GM19324 (cell line): Measurements from ENCODE around the gene ARHGEF10L.
"Not testable (repeated sequence)": the region's sequence is repeated elsewhere in the genome, so short reads cannot be mapped to it uniquely, and the experiment has no call there.

Source experiments
- ATAC-seq: cut with Tn5 transposase; IDR thresholded peaks from one replicate; pipeline ENCODE4 v1.9.1; 2021; ENCODE audit warnings: mild to moderate bottlenecking, moderate library complexity; ENCODE audit not compliant: unreplicated experiment, low FRiP score

ARHGEF10L gene, protein sequence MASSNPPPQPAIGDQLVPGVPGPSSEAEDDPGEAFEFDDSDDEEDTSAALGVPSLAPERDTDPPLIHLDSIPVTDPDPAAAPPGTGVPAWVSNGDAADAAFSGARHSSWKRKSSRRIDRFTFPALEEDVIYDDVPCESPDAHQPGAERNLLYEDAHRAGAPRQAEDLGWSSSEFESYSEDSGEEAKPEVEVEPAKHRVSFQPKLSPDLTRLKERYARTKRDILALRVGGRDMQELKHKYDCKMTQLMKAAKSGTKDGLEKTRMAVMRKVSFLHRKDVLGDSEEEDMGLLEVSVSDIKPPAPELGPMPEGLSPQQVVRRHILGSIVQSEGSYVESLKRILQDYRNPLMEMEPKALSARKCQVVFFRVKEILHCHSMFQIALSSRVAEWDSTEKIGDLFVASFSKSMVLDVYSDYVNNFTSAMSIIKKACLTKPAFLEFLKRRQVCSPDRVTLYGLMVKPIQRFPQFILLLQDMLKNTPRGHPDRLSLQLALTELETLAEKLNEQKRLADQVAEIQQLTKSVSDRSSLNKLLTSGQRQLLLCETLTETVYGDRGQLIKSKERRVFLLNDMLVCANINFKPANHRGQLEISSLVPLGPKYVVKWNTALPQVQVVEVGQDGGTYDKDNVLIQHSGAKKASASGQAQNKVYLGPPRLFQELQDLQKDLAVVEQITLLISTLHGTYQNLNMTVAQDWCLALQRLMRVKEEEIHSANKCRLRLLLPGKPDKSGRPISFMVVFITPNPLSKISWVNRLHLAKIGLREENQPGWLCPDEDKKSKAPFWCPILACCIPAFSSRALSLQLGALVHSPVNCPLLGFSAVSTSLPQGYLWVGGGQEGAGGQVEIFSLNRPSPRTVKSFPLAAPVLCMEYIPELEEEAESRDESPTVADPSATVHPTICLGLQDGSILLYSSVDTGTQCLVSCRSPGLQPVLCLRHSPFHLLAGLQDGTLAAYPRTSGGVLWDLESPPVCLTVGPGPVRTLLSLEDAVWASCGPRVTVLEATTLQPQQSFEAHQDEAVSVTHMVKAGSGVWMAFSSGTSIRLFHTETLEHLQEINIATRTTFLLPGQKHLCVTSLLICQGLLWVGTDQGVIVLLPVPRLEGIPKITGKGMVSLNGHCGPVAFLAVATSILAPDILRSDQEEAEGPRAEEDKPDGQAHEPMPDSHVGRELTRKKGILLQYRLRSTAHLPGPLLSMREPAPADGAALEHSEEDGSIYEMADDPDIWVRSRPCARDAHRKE (N-terminal part only)

GRCh38 chr1:17539477-17540254, at the start of gene ARHGEF10L:
TSS of gene ARHGEF10L (plus strand) at chr1:17539698. CDS start at chr1:17580596, 40,898 bp downstream.
- ATAC-seq: no peak

DNA sequence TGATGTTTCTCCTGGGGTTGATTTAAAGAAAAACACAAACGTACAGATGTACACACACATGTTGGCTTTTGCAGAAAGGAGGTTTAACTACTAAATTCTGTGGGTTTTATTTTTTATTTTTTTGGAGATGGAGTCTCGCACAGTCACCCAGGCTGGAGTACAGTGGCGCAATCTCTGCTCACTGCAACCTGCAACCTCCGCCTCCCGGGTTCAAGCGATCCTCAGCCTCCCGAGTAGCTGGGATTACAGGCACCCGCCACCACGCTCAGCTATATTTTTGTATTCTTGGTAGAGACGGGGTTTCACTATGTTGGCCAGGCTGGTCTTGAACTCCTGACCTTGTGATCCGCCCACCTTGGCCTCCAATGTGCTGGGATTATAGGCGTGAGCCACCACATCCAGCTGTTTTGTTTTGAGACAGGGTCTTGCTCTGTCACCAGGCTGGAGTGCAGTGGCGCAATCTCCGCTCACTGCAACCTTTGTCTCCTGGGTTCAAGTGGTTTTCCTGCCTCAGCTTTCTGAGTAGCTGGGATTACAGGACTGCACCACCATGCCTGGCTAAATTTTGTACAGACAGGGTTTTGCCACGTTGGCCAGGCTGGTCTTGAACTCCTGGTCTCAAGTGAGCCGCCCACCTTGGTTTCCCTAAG, 49.6 kb upstream of the ARHGEF10L start:
- ATAC-seq: not testable (repeated sequence)

DNA sequence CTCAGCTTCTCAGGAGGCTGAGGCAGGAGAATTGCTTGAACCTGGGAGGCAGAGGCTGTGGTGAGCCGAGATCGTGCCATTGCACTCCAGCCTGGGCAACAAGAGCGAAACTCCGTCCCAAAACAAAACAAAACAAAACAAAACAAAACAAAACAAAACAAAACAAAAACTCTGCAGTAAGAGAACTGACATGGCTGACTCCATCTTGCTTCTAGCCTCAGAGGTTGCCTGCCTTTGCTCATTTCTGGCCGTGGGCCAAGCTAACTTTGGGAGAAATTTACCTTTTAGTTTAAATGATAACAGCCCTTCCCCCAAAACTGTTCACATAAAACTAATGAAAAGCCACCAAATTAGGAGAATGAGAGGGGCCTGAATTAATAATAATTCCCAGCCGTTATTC, 48.8 kb upstream of the ARHGEF10L start:
- ATAC-seq: not testable (repeated sequence)

- no peak for ATAC-seq
Measured at GRCh38 chr1:17494114-17494729, 45.3 kb upstream of the ARHGEF10L start.

DNA sequence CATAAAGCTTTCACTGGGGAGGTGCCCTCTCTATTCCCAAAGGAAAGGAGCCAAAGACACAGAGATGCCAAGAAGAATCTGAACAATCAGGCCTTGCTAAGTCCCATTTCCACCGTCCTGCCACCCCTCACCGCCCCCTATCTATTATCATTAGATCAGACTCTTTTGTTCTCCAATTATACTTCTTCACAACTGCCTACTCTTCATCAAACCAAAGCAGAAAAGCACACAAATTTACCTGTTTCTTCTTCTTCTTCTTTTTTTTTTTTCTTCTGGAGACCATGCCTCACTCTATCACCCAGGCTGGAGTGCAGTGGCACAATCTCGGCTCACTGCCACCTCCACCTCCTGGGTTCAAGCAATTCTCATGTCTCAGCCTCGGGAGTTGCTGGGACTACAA, 43.1 kb upstream of the ARHGEF10L start:
- ATAC-seq: no peak

DNA sequence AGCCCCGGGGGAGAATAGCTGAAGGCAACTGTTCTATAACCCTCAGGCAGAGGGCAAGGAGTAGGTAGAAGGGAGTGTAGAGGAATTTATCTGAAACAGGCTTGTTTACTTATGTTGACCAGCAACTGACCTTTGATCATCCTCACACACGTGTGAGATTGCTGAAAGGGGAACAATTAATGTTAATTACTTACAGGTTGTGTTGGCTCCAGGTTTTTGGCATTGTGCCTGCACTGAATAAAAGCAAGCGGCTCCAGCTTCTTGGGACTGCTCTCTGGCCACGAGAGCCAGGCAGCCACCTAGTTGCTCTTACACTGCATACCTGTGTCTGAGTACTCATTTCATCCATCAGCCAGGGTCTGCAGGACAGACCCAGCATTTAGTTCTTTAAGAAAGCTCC, 41.3 kb upstream of the ARHGEF10L start:
- no peak for ATAC-seq

DNA sequence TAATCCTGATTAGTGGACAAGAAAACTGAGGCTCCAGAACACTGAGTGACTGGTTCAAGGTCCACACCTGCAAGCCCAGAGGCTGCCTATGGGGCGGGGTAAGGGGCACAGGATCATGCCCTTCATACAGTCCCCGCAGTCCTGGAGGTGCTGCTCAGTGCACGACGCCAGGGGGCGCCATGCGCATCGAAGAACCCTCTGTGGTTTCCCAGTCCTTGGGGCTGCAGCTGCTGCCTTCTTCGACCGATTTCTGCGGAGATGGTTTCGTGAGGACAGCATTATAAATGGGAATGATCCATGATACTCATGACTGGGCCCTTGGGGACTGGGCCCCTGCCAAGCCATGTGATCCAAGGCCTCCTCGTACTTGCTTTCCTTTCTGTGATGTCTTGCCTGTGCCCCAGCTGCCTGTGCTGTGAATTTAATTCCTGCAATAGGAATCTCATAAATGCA, 37.1 kb upstream of the ARHGEF10L start:
- no peak for ATAC-seq

- no peak for ATAC-seq
Measured at GRCh38 chr1:17503146-17503545, 36.4 kb upstream of the ARHGEF10L start.

GRCh38 chr1:17507200-17507599, 32.3 kb upstream of the ARHGEF10L start:
- not testable (repeated sequence) for ATAC-seq

- no peak for ATAC-seq
Measured at GRCh38 chr1:17507915-17508314, 31.6 kb upstream of the ARHGEF10L start.

DNA sequence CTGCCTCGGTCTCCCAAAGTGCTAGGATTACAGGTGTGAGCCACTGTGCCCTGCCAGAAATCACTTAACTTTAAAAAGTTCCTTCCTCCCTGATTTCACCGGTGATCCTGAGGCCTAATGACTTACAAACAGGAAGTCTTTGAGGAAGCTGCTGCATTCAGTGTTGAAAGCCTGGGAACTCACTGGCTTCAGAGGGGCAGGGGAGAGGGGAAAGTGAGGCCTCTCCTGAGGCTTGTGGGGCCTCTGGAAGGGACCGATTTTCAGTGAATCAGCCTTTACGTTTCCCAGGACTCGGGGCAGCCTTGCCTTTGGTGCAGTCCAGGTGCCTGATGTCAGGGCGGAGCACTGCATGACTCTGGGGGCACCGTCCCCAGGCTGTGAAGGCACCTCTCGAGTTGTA, 30.1 kb upstream of the ARHGEF10L start:
- ATAC-seq: no peak

DNA sequence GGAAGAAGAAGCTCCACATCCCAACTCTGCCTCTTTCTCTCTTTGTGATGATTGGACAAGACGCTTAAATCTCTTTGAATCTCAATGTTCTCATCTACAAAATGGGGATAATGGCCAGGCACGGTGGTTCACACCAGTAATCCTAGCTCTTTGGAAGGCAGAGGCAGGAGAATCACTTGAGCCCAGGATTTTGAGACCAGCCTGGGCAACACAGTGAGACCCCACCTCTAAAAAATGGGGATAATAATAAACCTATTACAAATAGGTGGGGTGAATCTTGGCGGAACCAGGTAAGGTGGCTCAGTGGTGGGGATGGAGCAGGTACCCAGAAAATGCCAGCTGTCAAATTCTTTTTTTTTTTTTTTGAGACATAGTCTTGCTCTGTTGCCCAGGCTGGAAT, 29.4 kb upstream of the ARHGEF10L start:
- ATAC-seq: no peak

DNA sequence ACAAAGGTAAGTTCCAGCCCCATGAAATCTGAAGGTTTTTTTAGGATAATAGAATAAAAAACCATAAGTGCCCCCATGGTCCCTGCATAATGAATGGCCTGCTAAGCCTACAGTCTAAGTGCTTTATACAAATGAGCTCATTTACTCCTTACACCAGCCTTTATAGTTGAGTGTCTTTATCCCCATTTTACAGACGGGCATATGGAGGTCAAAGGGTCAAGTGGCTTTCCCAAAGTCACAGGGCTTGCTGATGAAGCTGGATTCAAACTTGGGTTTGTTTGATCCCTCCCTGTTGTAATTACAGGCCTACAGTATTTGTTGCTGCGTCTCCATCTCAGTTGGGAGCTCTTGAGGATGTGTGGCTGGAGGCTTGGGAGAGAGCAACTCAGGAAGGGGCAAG, 28.3 kb upstream of the ARHGEF10L start:
- no peak for ATAC-seq

DNA sequence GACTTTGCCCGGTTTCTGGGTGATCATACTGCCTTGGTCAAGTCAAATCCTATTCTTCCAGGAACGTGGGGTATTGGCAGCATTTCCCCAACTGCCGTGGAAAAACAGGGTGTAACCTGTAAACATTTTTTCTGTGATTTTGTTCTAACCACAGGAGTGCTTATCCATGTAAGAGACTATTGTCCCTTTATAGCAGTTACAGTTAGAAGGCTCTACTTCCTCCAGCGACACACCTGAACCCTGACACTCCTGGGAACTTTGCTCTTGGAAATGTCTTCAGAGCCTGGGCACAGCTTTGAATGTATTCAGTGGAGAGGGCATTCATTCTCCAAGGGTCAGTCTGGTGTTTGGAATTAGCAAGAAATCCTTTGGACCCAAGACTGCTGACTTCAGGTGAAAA, 26.4 kb upstream of the ARHGEF10L start:
- no peak for ATAC-seq

GRCh38 chr1:17514776-17515175, 24.7 kb upstream of the ARHGEF10L start:
- ATAC-seq: no peak

DNA sequence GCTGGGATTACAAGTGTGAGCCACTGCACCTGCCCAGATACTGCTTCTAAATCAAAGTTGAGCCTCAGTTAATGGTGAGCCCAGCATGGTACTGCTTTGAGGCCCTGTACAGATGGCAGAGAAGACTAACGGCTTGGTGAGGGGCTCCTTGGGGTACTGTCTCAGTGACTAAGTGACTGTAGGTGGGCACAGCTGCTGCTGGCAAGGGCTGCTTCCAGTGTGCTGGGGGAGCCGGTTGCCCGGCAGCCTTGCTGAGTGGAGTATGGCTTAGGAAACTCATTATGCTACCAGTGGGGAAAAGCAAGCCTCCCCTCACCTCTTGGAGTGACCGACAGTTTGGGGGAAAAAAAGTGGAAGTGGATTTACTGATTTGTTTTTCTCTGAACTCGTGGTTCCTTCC, 23.6 kb upstream of the ARHGEF10L start:
- ATAC-seq: no peak

GRCh38 chr1:17516303-17517214, 22.9 kb upstream of the ARHGEF10L start:
- no peak for ATAC-seq

DNA sequence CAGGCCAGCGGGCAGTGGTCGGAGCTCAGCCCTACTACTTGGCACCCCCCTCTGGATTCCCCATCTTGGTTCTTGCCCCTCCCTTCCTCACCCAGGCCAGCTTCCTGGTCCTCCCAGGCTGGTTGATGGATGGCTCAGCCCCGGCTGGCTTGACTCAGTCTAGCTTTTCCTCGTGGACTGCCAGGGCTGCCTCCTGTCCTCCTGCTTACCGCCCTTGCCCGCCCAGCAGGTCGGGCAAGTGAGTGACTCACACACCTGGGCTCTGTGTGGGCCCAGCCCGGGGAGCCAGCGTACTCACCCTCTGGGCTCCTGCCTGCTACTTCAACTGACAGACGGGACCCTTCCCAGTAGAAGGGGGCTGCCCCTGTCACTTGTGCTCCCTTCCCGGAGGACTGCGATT, 19.5 kb upstream of the ARHGEF10L start:
- ATAC-seq: no peak
